NCI-H146 (cell line): ENCODE measurements around the gene WNT9B.
"Not testable (repeated sequence)": the region's sequence is repeated elsewhere in the genome, so short reads cannot be mapped to it uniquely, and the experiment has no call there.

ENCODE experiments used
- DNase-seq: peaks from one replicate; lab custom pipeline; 2025; lab: John Stamatoyannopoulos, UW

Gene WNT9B

DNA sequence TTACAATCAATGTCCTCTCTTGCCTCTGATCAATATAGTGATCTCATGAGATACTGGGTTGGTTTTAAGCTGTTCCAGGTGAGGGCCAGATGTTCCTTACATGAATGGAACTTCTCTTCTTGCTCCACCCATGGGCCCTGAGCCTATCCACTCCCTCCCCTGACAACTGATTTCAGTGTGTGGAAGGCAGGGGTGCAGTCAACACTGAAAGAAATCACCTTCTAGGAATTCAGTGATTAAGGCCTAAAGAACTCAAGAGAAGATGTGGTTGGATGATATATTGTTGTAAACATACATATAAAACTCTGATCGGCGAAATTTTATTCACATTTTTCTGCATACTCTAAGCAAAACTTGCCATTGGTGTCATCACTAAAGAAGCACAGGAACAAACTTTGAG, 64.8 kb downstream of the WNT9B start:
- no peak for DNase-seq

- no peak for DNase-seq
Measured at GRCh38 chr17:46916623-46917022, 65.2 kb downstream of the WNT9B start.

DNA sequence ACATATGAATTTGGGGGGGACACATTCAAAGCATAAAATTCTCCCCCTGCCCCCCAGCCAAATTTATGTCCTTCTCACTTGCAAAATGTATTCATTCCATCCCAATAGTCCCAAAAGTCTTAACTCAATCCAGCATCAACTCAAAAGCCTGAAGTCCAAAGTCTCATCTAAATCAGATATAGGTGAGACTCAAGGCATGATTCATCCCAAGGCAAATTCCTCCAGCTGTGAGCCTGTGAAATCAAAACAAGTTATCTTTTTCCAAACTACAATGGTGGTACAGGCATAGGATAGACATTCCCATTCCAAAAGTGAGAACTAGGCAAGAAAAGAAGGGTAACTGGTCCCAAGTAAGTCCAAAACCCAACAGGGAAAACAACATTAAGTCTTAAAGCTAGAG, 65.7 kb downstream of the WNT9B start:
- DNase-seq = no peak

- no peak for DNase-seq
Measured at GRCh38 chr17:46917516-46917915, 66.1 kb downstream of the WNT9B start.

- DNase-seq = not testable (repeated sequence)
Measured at GRCh38 chr17:46921962-46922361, 70.6 kb downstream of the WNT9B start.

- no peak for DNase-seq
Measured at GRCh38 chr17:46922487-46922803, 71.1 kb downstream of the WNT9B start.

DNA sequence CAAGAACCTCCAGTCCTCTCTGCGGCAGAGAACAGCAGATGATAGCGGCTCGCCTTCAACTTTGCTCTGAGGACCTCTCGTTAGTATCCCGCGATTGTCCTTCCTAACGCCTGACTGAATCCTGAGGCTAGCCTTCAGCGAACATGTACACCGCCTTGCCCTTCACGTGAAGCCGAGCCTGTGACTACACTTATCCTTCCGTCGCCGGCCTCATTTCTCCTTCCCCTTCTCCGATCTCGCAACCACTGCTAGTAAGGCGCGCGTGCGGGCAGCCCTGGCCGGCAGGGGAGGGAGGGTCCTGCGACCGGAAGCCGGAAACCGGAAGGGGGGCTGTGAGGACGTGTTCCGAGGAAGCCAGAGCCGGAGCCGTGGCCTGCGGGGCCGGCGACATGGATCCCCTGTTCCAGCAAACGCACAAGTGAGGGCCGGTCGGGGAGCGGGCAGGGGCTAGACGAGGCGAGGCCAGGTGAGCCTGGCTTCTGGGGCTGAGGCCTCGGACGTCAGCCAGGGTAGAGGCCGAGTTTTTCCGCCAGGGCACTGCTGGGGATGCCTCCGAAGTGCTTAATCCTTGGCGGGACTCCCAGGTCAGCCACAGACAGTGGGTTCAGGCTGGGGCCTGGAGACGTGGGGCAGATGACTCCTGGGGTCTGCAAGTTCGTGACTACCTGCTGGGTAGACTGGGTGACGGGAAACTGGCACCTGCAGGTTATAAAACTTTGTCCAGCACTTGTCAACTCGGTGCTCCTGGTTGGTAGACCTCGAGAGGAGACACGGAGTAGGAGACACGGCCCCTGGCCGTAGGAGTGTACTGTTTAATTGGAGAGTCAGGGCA, 71.6 kb downstream of the WNT9B start, which contains the start of gene GOSR2:
GOSR2 (plus strand) TSS at position 357 of the 832 bp plus-strand sequence; CDS start at position 390, 33 bp downstream.
- peak; percentile 94 for DNase-seq

DNA sequence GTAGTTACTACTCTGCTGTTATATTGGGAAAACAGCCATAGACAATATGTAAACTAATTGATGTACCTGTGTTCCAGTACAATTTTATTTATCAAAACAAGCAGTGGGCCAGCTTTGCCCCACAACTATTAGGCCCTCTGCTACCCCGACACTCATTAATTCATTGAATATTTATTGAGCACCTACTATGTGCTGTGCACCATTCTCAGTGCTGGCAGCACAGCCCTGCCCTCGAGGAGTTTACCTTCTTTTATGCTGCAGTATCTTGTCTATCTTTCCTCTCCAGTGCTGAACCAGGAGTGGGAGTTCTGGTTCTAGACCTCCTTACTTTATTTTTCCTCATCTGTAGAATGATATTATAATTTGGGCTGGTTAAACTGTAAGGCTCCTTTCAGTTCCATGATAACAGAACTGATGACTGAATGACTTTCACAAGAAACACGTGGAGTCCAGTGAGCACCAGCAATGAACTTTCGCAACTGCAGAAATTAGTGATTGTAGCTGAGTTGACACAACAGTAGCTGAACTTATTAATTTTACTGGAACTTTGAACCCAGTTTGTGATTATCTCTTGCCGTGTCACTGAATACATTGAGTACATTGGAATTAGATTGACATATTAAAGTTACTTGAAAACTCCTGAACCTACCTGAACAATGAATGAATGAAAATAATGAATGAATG, 73.9 kb downstream of the WNT9B start:
- DNase-seq = no peak

- no peak for DNase-seq
Measured at GRCh38 chr17:46928467-46929261, 77.3 kb downstream of the WNT9B start.

GRCh38 chr17:46929413-46929812, 78.0 kb downstream of the WNT9B start:
- DNase-seq = no peak

- DNase-seq = no peak
Measured at GRCh38 chr17:46930051-46930450, 78.7 kb downstream of the WNT9B start.

DNA sequence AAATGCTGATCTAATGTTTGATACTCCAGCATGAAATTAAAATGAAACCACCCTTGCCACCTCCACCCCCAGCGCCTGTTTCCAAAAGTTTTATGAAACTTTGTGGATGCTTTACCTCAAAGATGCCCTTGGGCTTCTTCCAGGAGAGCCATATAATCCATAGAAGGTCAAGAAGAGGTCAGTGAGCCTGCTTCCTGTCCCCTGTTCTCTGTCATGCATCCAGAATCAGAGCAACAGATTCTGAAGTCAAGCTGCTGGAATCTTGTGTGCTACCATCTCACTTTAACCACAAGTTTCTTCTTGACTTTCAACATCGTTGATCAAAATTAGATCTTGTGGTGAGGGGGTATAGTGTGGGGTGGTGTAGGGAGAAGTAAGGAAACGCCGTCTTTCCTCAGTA, 80.2 kb downstream of the WNT9B start:
- DNase-seq = no peak

DNA sequence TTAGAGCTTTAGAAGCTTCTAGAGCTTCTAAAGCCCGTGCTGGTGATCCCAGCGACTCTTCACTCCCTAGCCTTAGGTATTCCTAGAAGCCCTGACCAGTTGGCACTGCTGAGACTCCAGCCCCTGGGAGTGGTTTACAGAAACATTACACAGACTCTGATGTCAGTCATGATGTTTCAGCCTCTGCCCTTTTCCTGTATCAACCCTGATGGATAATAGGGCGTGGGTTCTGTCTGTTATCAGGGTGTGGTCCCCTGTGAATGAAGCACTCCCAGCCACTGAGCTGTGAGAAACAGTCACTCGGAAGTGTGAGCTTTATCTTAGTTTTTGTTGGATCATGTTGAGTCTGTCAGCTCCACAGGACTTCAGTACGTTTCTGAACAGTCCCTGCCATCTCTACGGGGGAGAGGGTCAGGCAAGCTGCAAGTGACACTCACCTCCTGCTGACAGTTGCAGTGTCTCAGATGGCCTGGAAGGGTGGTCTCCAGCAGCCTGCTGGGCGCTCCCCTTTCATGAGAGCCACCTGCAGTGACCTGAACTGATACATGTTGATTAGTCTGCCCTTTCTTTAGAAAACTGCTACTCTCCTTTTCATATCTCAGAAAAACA, 84.4 kb downstream of the WNT9B start:
- no peak for DNase-seq
